Neural progenitor cell (in vitro differentiated cells): Measurements from ENCODE around the gene AMFR. TPM values are rescaled to one million over a fixed set of nuclear protein-coding genes. Genes with fewer than 3 reads are reported as not detected.

Source experiments
- DNase-seq: peaks from one replicate; pipeline ENCODE4 v3.0.0-alpha.2; 2016; ENCODE audit warnings: low spot score
- H2AFZ ChIP-seq: fragments of 200-600 bp; sonication (generic); replicated peaks from 2 replicates; pipeline ENCODE4 v1.6.1; 2016; ENCODE audit warnings: antibody characterized with exemption
- H3F3A ChIP-seq: fragments of 200-600 bp; sonication (generic); 2 replicates; pipeline ENCODE4 v1.6.1; 2016; ENCODE audit warnings: antibody characterized with exemption, low read depth
- H3K27ac ChIP-seq: fragments of 200-600 bp; sonication (generic); 2 replicates; pipeline ENCODE4 v1.5.1; 2016; ENCODE audit warnings: mild to moderate bottlenecking
- H3K27me3 ChIP-seq: fragments of 200-600 bp; sonication (generic); 2 replicates; pipeline ENCODE4 v1.6.1; 2016; ENCODE audit warnings: mild to moderate bottlenecking, moderate library complexity
- H3K36me3 ChIP-seq: fragments of 200-600 bp; sonication (generic); 2 replicates; pipeline ENCODE4 v1.5.1; 2016
- H3K4me1 ChIP-seq: fragments of 200-600 bp; sonication (generic); 2 replicates; pipeline ENCODE4 v1.6.1; 2016; ENCODE audit warnings: mixed run types
- H3K4me2 ChIP-seq: fragments of 200-600 bp; sonication (generic); 2 replicates; pipeline ENCODE4 v1.6.1; 2016
- H3K4me3 ChIP-seq: fragments of 200-600 bp; sonication (generic); 2 replicates; pipeline ENCODE4 v1.5.1; 2016
- H3K79me2 ChIP-seq: fragments of 200-600 bp; sonication (generic); 2 replicates; pipeline ENCODE4 v1.6.1; 2016; ENCODE audit warnings: low read depth
- H3K9ac ChIP-seq: fragments of 200-600 bp; sonication (generic); 2 replicates; pipeline ENCODE4 v1.6.1; 2016
- H3K9me3 ChIP-seq: fragments of 200-600 bp; sonication (generic); 2 replicates; pipeline ENCODE4 v1.5.1; 2016; ENCODE audit warnings: low read depth
- H4K20me1 ChIP-seq: fragments of 200-600 bp; sonication (generic); 2 replicates; pipeline ENCODE4 v1.6.1; 2016; ENCODE audit warnings: low read depth
- H3K27ac Mint-ChIP-seq: 3 replicates; pipeline ENCODE4 v1.8.0; 2021; ENCODE audit warnings: mixed read lengths
- H3K27me3 Mint-ChIP-seq: 2 replicates; pipeline ENCODE4 v1.8.0; 2022; ENCODE audit warnings: low read depth, mild to moderate bottlenecking, inconsistent platforms, moderate library complexity, mixed read lengths; ENCODE audit not compliant: insufficient read depth
- H3K36me3 Mint-ChIP-seq: 3 replicates; pipeline ENCODE4 v1.8.0; 2021; ENCODE audit warnings: mixed read lengths
- H3K4me1 Mint-ChIP-seq: 3 replicates; pipeline ENCODE4 v1.8.0; 2021; ENCODE audit warnings: mixed read lengths
- H3K4me3 Mint-ChIP-seq: 3 replicates; pipeline ENCODE4 v1.8.0; 2021; ENCODE audit warnings: mild to moderate bottlenecking, moderate library complexity, mixed read lengths
- H3K9me3 Mint-ChIP-seq: 3 replicates; pipeline ENCODE4 v1.8.0; 2020; ENCODE audit warnings: mixed read lengths
- EZH2 ChIP-seq: fragments of 200-600 bp; sonication (generic); IDR thresholded peaks from 2 replicates; pipeline ENCODE4 v1.6.1; 2017; ENCODE audit warnings: antibody characterized with exemption, mild to moderate bottlenecking, moderate library complexity
- EZH2phosphoT487 ChIP-seq: fragments of 200-600 bp; sonication (generic); IDR thresholded peaks from 2 replicates; pipeline ENCODE4 v1.6.1; 2017; ENCODE audit warnings: antibody characterized with exemption
- total RNA-seq: library from RNA; depleted of rRNA; stranded (reverse); fragments of >200 nt; gene quantifications from 2 replicates; pipeline ENCODE4 v1.2.3, GENCODE V29; 2015; ENCODE audit warnings: low replicate concordance
- TF ChIP-seq, protein P1 (sequence below): fragments of 200-600 bp; sonication (generic); IDR thresholded peaks from 2 replicates; pipeline ENCODE4 v1.5.1; 2017; ENCODE audit warnings: antibody characterized with exemption, mild to moderate bottlenecking

The AMFR gene
- total RNA-seq, 1 donor from 2014 or later, result 38.7 TPM

DNA sequence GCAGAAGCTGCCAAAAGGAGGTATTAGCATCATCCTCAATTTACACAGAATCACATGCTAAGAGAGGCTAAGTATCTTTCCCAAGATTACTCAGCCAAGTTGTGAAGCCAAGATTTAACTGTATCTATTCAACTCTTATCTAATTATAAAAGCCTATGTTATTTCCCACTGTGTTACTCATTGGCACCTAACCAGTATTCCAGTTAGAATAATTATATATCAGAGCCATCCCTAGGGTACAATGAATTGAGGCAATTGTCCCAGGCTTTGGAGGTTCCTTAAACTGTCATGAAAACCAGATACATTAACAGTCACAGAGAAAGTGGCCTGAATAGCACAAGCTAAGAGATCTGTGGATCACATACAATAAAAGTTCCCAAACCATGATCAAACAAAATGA, 10.9 kb upstream of the AMFR start:
- TF ChIP-seq EZH2 (no peak), EZH2phosphoT487 (no peak)
- TF ChIP-seq, protein P1, sequence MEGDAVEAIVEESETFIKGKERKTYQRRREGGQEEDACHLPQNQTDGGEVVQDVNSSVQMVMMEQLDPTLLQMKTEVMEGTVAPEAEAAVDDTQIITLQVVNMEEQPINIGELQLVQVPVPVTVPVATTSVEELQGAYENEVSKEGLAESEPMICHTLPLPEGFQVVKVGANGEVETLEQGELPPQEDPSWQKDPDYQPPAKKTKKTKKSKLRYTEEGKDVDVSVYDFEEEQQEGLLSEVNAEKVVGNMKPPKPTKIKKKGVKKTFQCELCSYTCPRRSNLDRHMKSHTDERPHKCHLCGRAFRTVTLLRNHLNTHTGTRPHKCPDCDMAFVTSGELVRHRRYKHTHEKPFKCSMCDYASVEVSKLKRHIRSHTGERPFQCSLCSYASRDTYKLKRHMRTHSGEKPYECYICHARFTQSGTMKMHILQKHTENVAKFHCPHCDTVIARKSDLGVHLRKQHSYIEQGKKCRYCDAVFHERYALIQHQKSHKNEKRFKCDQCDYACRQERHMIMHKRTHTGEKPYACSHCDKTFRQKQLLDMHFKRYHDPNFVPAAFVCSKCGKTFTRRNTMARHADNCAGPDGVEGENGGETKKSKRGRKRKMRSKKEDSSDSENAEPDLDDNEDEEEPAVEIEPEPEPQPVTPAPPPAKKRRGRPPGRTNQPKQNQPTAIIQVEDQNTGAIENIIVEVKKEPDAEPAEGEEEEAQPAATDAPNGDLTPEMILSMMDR, result no peak
- H4K20me1 ChIP-seq, result peaks cover 29% of the 10 kb centered on the region
- peaks cover 11% of the 10 kb centered on the region for H3K36me3 ChIP-seq
- no peaks in the 10 kb centered on the region for H3K9me3 ChIP-seq
- peaks cover 35% of the 10 kb centered on the region for H3K36me3 Mint-ChIP-seq
- H3K9me3 Mint-ChIP-seq, result no peaks in the 10 kb centered on the region
- H3K27me3 Mint-ChIP-seq, result no peaks in the 10 kb centered on the region
- H3K27me3 ChIP-seq, result no peaks in the 10 kb centered on the region
- no peaks in the 10 kb centered on the region for H3K4me1 Mint-ChIP-seq
- H3K27ac ChIP-seq, result no peak overlapping the region
- H3K27ac Mint-ChIP-seq, result no peak overlapping the region
- no peak overlapping the region for H2AFZ ChIP-seq
- H3F3A ChIP-seq, result no peaks in the 10 kb centered on the region
- no peak for DNase-seq
- H3K9ac ChIP-seq, result no peak overlapping the region
- no peak overlapping the region for H3K4me2 ChIP-seq
- no peak overlapping the region for H3K4me3 ChIP-seq
- H3K4me1 ChIP-seq, result no peaks in the 10 kb centered on the region
- peaks cover 4% of the 10 kb centered on the region for H3K79me2 ChIP-seq
- H3K4me3 Mint-ChIP-seq, result no peak overlapping the region

DNA sequence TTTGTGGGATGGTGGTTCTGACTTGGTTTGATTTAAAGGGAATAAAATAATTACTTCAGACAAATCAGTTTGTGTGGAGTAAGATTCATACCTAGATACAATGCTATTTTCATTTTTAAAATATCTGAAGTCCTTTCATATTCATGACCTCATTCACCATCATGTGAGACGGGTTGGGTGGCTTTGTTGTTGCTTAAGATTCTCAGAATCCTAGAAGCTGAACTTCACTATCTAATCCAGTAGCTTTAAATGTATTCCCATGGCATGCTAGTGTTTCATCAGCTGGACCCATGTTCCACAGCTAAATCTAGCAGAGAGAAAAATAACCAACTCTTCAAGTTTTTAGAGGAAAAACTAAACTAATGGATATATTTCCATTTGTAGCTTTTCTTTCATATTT, 2.7 kb upstream of the AMFR start:
- no peaks in the 10 kb centered on the region for H3K36me3 ChIP-seq
- H3K27ac Mint-ChIP-seq, result no peak overlapping the region
- no peaks in the 10 kb centered on the region for H3K9me3 ChIP-seq
- H3K27me3 Mint-ChIP-seq, result peaks cover 3% of the 10 kb centered on the region
- H3K4me3 ChIP-seq, result no peak overlapping the region
- peaks cover 36% of the 10 kb centered on the region for H3F3A ChIP-seq
- TF ChIP-seq, protein P1, result no peak
- no peak for TF ChIP-seq EZH2phosphoT487
- no peak for TF ChIP-seq EZH2
- H3K27me3 ChIP-seq, result peaks cover 14% of the 10 kb centered on the region
- H2AFZ ChIP-seq, result no peak overlapping the region
- peaks cover 17% of the 10 kb centered on the region for H3K4me1 Mint-ChIP-seq
- H3K4me3 Mint-ChIP-seq, result no peak overlapping the region
- no peaks in the 10 kb centered on the region for H3K9me3 Mint-ChIP-seq
- H3K9ac ChIP-seq, result no peak overlapping the region
- H3K4me2 ChIP-seq, result no peak overlapping the region
- H3K4me1 ChIP-seq, result peaks cover 12% of the 10 kb centered on the region
- peaks cover 46% of the 10 kb centered on the region for H4K20me1 ChIP-seq
- no peak overlapping the region for H3K27ac ChIP-seq
- DNase-seq, result no peak
- peaks cover 17% of the 10 kb centered on the region for H3K79me2 ChIP-seq
- H3K36me3 Mint-ChIP-seq, result peaks cover 12% of the 10 kb centered on the region

DNA sequence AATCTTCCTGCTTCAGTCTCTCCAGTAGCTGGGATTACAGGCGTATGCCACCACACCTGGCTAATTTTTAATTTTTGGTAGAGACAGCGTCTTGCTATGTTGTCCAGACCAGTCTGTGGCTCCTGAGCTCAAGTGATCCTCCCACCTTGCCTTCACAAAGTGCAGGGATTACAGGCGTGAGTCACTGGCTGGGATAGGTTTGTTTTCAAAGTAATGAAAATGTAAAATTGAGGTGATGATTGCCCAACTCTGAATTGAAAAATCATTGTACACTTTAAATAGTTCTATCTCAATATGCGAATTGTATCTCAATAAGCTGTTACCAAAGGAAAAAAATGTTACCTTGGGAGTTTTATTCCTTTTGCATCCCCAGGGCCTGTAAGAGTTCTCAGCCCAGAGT, 1.2 kb upstream of the AMFR start:
- H3K9me3 ChIP-seq, result no peaks in the 10 kb centered on the region

More for the DNA sequence above, 1.2 kb upstream of the AMFR start:
- Histone ChIP-seq H2AFZ (no peak overlapping the region), H3F3A (peaks cover 36% of the 10 kb centered on the region), H3K27ac (no peak overlapping the region), H3K27me3 (peaks cover 15% of the 10 kb centered on the region), H3K9ac (no peak overlapping the region), H3K79me2 (peaks cover 32% of the 10 kb centered on the region), H4K20me1 (peaks cover 50% of the 10 kb centered on the region), H3K36me3 (no peaks in the 10 kb centered on the region), H3K4me2 (no peak overlapping the region), H3K4me3 (no peak overlapping the region), H3K4me1 (peaks cover 21% of the 10 kb centered on the region)
- Mint-ChIP-seq H3K9me3 (no peaks in the 10 kb centered on the region), H3K4me1 (peaks cover 30% of the 10 kb centered on the region), H3K4me3 (peak overlapping the region; percentile 86), H3K27ac (no peak overlapping the region), H3K27me3 (peaks cover 5% of the 10 kb centered on the region), H3K36me3 (peaks cover 9% of the 10 kb centered on the region)
- TF ChIP-seq EZH2, result no peak
- TF ChIP-seq, protein P1, result no peak
- no peak for TF ChIP-seq EZH2phosphoT487
- DNase-seq, result no peak
